Measurements from ENCODE around the gene NUTM2A. TPM values are rescaled to one million over a fixed set of nuclear protein-coding genes. Genes with fewer than 3 reads are reported as not detected.
"Not testable (repeated sequence)": the region's sequence is repeated elsewhere in the genome, so short reads cannot be mapped to it uniquely, and the experiment has no call there.

The NUTM2A gene, protein sequence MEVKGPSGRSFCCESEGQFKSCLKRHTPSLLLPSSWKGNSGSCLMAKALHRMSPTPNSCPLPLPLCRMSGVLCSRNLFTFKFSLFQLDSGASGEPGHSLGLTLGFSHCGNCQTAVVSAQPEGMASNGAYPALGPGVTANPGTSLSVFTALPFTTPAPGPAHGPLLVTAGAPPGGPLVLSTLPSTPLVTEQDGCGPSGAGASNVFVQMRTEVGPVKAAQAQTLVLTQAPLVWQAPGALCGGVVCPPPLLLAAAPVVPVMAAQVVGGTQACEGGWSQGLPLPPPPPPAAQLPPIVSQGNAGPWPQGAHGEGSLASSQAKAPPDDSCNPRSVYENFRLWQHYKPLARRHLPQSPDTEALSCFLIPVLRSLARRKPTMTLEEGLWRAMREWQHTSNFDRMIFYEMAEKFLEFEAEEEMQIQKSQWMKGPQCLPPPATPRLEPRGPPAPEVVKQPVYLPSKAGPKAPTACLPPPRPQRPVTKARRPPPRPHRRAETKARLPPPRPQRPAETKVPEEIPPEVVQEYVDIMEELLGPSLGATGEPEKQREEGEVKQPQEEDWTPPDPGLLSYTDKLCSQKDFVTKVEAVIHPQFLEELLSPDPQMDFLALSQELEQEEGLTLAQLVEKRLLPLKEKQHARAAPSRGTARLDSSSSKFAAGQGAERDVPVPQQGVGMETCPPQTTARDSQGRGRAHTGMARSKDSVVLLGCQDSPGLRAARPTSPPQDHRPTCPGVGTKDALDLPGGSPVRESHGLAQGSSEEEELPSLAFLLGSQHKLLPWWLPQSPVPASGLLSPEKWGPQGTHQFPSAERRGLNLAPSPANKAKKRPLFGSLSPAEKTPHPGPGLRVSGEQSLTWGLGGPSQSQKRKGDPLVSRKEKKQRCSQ
- polyA plus RNA-seq (2011; rRNA removed) (0.36 and 0.70 TPM in 2 replicates), polyA minus RNA-seq (2011; rRNA and poly(A)+ RNA removed) (0.52 and 0.72 TPM in 2 replicates)

DNA sequence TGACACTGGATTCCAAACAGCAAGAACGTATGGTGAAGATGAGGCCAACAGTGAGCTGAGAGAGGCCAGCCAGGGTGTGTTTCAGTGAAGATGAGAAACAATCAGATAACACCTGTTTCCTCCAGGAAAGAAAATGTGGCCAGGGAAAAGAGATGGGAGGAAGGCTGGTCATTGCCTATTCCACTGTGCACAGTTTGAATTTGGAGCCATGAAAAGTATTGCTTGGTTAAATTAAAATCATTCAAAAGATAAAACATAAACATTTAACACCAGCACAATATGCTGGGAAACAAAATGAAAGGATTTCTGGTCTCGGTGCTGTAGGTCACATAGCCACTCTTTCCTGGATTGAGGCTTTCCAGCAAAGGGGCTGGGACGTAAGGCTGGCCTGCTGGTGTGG is at the start of gene NUTM2A:
Gene NUTM2A, plus strand, starts transcription at position 301 of the 400 bp plus-strand sequence. CDS start 383 bp downstream, outside the sequence.
- CTCF ChIA-PET; H3K36me3 ChIP-seq (ENCODE audit: control insufficient read depth, insufficient read depth, low read length); H3K4me3 ChIP-seq (ENCODE audit: low read depth, low read length); H3K27me3 ChIP-seq (ENCODE audit: control insufficient read depth, insufficient read depth, low read length); DNase-seq (ENCODE audit: low read depth); POLR2A ChIA-PET: not testable (repeated sequence)

DNA sequence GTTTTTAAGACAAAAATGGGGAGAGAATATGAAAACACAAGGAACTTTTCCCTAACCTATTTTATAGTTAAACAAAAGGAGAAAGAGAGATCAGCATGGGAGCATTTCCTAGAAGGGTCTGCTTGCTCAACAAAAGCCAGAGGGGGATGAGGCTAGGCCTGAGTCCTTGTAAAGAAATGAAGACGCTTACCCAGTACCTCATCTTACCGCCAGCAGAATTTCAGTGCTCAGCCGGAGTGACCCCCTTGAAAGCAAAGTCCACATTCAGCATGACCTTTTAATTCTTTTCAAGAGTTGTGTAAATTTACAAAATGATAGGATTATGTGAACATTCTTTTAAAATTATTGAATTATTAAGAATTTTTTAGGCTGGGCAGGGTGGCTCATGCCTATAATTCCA is 47.7 kb upstream of the NUTM2A start:
- H3K27me3 ChIP-seq (ENCODE audit: control insufficient read depth, insufficient read depth, low read length); DNase-seq (ENCODE audit: low read depth); CTCF ChIA-PET; POLR2A ChIA-PET; H3K4me3 ChIP-seq (ENCODE audit: low read depth, low read length); H3K36me3 ChIP-seq (ENCODE audit: control insufficient read depth, insufficient read depth, low read length): not testable (repeated sequence)

DNA sequence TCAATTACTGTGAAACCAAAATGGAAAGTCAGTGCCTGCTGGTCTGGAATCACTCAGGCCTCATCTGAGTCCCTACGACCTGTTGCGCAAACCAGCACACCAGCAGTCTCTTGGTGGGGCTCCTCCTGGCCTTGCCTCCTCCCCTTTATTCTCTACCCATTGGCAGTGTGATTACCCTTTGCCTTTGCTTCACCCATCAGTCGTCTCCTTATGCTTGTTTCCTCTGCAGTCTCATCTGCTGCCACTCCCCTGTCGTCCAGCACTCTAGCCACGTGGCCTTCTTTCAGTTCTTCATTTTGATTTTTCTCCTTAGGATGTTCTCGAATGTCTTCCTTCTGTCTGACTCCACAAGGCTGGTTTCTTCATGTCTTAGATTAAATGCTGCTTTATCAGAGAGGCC is 40.8 kb upstream of the NUTM2A start:
- H3K36me3 ChIP-seq (ENCODE audit: control insufficient read depth, insufficient read depth, low read length); POLR2A ChIA-PET; H3K27me3 ChIP-seq (ENCODE audit: control insufficient read depth, insufficient read depth, low read length); DNase-seq (ENCODE audit: low read depth); CTCF ChIA-PET; H3K4me3 ChIP-seq (ENCODE audit: low read depth, low read length): not testable (repeated sequence)

DNA sequence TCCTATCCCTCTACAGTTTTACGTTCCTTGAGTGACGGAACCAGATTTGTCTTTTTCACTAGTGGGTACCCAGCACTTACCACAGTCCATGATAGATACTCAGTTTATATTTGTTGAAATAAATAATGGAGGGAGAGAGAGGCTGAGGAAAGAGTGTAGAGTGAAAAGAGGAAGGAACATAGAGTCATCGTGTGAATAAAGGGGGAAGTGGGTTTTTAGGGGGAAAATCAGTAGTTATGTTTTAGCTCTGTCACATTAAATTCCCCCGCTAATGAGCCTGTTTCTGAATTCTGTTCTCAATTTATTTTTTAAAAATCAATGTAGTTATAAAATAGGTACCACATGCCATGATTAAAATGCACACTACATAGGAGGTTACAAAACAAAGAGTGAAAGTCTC is 39.2 kb upstream of the NUTM2A start:
- POLR2A ChIA-PET; H3K4me3 ChIP-seq (ENCODE audit: low read depth, low read length); DNase-seq (ENCODE audit: low read depth); CTCF ChIA-PET; H3K27me3 ChIP-seq (ENCODE audit: control insufficient read depth, insufficient read depth, low read length); H3K36me3 ChIP-seq (ENCODE audit: control insufficient read depth, insufficient read depth, low read length): not testable (repeated sequence)

DNA sequence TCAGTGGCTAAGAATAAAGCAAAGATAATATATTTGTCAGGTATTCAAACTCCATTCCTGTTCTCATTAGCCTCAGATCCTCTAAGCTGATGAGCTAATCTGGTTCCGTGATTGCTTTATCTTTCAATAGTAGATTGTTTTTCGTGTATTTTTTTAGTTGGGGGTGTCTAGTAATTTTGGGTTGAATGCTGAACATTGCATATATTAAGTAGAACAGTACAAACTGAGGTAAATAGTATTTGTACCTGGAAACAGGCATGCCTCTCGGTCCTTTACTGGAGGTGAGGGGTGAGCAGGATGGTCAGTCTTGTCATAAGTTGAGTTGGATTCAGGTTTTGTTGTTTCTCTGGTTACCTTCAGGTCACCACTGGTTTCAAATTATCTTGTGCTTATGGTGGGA is 37.7 kb upstream of the NUTM2A start:
- DNase-seq (ENCODE audit: low read depth); H3K27me3 ChIP-seq (ENCODE audit: control insufficient read depth, insufficient read depth, low read length); H3K36me3 ChIP-seq (ENCODE audit: control insufficient read depth, insufficient read depth, low read length); CTCF ChIA-PET; H3K4me3 ChIP-seq (ENCODE audit: low read depth, low read length); POLR2A ChIA-PET: not testable (repeated sequence)

DNA sequence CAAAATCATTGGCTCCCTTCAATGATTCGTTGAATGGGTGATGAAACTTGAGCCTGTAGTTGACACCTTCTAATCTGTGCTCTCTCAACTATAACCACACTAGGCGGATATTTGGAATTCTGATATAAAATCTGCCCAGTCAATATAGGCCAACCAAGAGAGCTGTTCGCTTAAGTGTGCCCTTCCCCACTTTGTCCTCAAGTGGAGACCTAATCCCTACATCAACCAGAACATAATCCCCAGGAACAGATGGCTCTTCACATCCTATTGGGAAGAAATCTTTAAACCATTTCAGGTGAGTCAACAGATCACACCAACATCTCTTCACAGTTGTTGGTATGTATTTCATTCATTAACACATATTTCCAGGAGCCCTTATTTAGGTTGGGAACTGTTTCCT is 33.4 kb upstream of the NUTM2A start:
- H3K36me3 ChIP-seq (ENCODE audit: control insufficient read depth, insufficient read depth, low read length); POLR2A ChIA-PET; DNase-seq (ENCODE audit: low read depth); H3K4me3 ChIP-seq (ENCODE audit: low read depth, low read length); CTCF ChIA-PET; H3K27me3 ChIP-seq (ENCODE audit: control insufficient read depth, insufficient read depth, low read length): not testable (repeated sequence)

DNA sequence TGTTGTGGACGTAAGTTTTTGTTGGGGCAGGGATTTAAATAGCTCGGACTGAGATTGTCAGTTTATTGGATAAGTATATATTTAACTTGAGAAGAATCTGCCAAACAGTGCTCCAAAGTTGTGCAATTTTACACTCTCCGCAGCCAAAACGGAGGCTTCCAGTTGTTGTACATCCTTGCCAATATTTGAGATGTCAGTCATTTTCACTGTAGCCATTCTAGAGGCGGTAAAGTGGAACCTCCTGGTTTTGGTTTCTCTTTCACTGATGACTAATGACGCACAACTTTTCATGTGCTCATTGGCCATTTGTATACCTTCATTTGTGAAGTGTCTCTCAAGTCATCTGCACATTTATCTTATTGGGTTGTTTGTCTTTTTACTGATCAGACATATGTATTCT is 24.3 kb upstream of the NUTM2A start:
- POLR2A ChIA-PET; CTCF ChIA-PET; DNase-seq (ENCODE audit: low read depth); H3K4me3 ChIP-seq (ENCODE audit: low read depth, low read length); H3K36me3 ChIP-seq (ENCODE audit: control insufficient read depth, insufficient read depth, low read length); H3K27me3 ChIP-seq (ENCODE audit: control insufficient read depth, insufficient read depth, low read length): not testable (repeated sequence)

DNA sequence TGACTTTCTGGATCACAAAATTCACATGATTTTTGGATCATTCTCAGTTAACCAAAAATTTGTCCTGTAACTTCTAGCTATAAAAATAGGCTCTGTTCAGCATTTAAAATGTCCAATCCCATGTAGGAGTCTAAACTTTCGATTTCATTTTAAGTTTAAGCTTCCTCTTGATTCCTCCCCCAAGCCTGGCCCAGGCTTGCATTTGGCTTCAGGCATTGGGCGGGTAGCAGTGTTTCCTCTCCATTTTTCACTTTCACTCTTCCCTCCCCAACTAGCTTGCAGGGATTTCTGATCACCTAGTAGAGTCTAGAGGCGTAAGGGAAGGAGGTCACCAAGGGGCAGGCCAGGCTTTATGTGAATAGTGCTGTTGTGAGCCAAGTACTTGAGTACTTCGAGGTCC is 20.4 kb upstream of the NUTM2A start:
- CTCF ChIA-PET; DNase-seq (ENCODE audit: low read depth); H3K27me3 ChIP-seq (ENCODE audit: control insufficient read depth, insufficient read depth, low read length); H3K4me3 ChIP-seq (ENCODE audit: low read depth, low read length); POLR2A ChIA-PET; H3K36me3 ChIP-seq (ENCODE audit: control insufficient read depth, insufficient read depth, low read length): not testable (repeated sequence)

DNA sequence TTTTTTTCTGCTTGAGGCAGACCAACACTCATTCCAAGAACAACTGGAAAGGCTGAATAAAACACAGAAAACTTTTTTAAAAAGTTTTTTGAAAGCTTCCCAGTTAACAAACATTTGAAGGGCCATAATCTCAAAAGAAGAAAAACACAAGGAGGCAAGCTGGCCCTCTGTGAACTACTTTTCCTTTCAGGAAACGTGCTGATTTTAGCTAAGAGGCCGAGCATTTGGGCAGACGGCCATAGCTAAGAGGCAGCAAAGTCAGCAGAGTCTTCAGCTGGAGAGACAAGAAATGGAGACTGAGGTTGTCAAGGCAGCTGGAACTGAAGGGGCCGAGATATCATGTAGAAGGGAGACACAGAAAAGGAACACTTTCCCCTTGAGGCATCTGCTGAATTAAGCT is 18.3 kb upstream of the NUTM2A start:
- H3K27me3 ChIP-seq (ENCODE audit: control insufficient read depth, insufficient read depth, low read length); POLR2A ChIA-PET; H3K36me3 ChIP-seq (ENCODE audit: control insufficient read depth, insufficient read depth, low read length); CTCF ChIA-PET; H3K4me3 ChIP-seq (ENCODE audit: low read depth, low read length); DNase-seq (ENCODE audit: low read depth): not testable (repeated sequence)

DNA sequence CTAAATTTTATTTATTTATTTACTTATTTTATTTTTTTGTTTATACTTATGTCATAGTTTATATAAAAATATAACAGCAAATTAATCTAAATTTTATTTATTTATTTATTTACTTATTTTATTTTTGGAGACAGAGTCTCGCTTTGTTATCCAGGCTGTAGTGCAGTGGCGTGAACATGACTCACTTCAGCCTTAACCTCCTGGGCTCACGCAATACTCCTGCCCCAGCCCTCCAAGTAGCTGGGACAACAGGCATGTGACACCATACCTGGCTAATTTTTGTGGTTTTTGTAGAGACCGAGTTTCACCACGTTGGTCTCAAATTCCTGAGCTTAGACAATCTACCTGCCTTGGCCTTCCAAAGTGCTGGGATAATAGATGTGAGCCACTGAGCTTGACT is 14.9 kb upstream of the NUTM2A start:
- H3K27me3 ChIP-seq (ENCODE audit: control insufficient read depth, insufficient read depth, low read length); POLR2A ChIA-PET; H3K36me3 ChIP-seq (ENCODE audit: control insufficient read depth, insufficient read depth, low read length); CTCF ChIA-PET; DNase-seq (ENCODE audit: low read depth); H3K4me3 ChIP-seq (ENCODE audit: low read depth, low read length): not testable (repeated sequence)

DNA sequence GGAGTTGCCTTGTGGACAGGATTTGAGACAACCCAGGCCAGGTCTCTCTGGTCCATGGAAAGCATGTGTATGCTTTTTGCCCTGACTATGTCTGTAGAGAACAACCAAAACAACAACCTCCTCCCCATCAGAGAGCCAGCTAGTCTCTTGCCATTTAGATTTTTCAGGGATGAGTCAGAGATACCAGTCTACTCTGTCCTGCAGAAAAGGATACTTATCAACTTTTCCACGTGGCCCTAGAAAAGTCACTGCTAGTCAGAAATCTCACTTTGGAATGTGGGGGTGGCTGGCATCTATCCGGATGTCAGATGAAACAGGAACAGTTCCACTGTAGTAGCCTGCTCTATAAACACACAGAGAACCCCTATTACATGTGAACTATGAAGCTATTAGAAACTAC is 13.4 kb upstream of the NUTM2A start:
- H3K27me3 ChIP-seq (ENCODE audit: control insufficient read depth, insufficient read depth, low read length); H3K4me3 ChIP-seq (ENCODE audit: low read depth, low read length); CTCF ChIA-PET; DNase-seq (ENCODE audit: low read depth); H3K36me3 ChIP-seq (ENCODE audit: control insufficient read depth, insufficient read depth, low read length); POLR2A ChIA-PET: not testable (repeated sequence)

DNA sequence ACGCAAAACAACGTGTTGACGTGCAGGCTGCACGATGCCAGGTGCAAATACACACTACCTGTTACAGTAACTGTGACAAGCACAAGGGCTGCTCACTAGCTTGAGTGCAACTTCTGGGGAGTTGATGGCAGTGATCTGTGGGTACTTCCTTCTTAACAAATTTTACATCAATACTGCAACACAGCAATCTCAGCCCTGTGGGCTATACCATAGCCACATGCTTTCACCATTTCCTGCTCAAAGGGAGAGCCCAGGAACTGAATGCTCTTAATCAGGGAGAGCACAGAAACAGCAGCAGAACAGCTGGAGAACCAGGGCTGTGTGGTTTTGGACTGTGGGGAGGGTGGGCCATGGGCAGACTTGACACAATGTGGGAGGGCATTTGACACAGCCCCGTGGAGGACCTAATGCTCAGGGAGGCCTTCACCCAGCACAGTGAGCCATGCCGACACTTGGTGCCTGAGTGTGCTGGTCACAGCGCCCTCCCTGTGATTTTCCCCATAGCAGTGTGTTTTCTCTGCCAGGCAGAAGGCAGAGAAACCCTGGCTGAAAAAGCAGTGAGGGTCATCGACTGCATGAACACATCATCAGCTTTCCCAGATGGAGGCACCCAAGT is 12.0 kb upstream of the NUTM2A start:
- H3K4me3 ChIP-seq (ENCODE audit: low read depth, low read length); DNase-seq (ENCODE audit: low read depth); H3K36me3 ChIP-seq (ENCODE audit: control insufficient read depth, insufficient read depth, low read length); H3K27me3 ChIP-seq (ENCODE audit: control insufficient read depth, insufficient read depth, low read length); CTCF ChIA-PET; POLR2A ChIA-PET: not testable (repeated sequence)

DNA sequence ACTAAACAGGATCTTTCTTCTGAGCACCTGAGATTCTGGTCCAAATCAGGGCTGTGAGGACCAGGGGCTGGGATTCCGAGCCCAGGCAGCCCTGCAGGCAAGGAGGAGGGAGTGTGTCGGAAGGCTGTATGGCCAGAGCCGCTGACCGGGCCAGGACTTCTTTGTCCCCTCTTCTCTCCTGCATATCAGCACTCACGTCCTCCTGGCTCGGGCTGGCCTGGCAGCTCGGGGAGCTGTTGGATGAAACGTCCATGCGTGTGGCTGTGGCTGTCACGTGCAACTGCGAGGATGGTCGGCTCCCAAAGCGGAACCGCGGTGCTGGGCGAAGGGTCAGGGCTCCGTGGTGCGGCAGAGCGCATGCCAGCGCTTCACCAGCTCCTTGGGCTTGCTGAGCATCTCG is 11.4 kb upstream of the NUTM2A start:
- H3K4me3 ChIP-seq (ENCODE audit: low read depth, low read length) = not testable (repeated sequence)

More for the DNA sequence above, 11.4 kb upstream of the NUTM2A start:
- CTCF ChIA-PET; H3K36me3 ChIP-seq (ENCODE audit: control insufficient read depth, insufficient read depth, low read length); H3K27me3 ChIP-seq (ENCODE audit: control insufficient read depth, insufficient read depth, low read length); DNase-seq (ENCODE audit: low read depth); POLR2A ChIA-PET: not testable (repeated sequence)

Data from BJ (cell line).